ENCODE data around the gene CMSS1. TPM values are rescaled to one million over a fixed set of nuclear protein-coding genes. Genes with fewer than 3 reads are reported as not detected.

Gene CMSS1
- total RNA-seq, 1 donor from 2014 or later: 41.1 TPM

DNA sequence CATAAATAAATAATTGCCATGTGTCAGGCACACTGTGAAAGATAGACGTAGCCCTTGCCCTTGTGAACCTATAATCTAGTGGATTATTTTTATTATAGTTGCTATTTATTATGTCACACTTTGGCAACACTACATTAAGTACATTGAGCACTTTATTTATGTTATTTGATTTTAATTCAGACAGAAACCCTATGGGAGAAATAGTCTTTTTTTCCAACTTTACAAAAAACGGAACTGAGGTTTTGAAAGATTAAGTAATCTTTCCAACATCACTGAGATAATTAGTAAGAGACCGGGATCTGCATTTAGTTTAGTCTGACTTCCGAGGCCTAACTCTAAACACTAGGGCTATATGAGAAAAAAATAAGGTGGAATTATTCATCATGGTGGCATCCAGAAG lies 299.4 kb downstream of the CMSS1 start:
- H3K9me3 Mint-ChIP-seq: no peaks in the 10 kb centered on the region
- no peaks in the 10 kb centered on the region for H3K27me3 Mint-ChIP-seq
- ATAC-seq (ENCODE audit: low read depth): no peak
- H3K36me3 Mint-ChIP-seq (ENCODE audit: low read depth): peaks cover 2% of the 10 kb centered on the region
- no peak overlapping the region for H3K27ac Mint-ChIP-seq
- no peaks in the 10 kb centered on the region for H3K4me1 Mint-ChIP-seq
- CTCF ChIA-PET: no interaction called here
- POLR2A ChIA-PET: no interaction called here
- intact Hi-C loops (cut with micrococcal nuclease): no loop called here
- TF ChIP-seq, protein P1, sequence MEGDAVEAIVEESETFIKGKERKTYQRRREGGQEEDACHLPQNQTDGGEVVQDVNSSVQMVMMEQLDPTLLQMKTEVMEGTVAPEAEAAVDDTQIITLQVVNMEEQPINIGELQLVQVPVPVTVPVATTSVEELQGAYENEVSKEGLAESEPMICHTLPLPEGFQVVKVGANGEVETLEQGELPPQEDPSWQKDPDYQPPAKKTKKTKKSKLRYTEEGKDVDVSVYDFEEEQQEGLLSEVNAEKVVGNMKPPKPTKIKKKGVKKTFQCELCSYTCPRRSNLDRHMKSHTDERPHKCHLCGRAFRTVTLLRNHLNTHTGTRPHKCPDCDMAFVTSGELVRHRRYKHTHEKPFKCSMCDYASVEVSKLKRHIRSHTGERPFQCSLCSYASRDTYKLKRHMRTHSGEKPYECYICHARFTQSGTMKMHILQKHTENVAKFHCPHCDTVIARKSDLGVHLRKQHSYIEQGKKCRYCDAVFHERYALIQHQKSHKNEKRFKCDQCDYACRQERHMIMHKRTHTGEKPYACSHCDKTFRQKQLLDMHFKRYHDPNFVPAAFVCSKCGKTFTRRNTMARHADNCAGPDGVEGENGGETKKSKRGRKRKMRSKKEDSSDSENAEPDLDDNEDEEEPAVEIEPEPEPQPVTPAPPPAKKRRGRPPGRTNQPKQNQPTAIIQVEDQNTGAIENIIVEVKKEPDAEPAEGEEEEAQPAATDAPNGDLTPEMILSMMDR (IDR thresholded peaks at IDR 0.05): no peak
- no peak for DNase-seq
- H3K4me3 Mint-ChIP-seq: no peak overlapping the region

DNA sequence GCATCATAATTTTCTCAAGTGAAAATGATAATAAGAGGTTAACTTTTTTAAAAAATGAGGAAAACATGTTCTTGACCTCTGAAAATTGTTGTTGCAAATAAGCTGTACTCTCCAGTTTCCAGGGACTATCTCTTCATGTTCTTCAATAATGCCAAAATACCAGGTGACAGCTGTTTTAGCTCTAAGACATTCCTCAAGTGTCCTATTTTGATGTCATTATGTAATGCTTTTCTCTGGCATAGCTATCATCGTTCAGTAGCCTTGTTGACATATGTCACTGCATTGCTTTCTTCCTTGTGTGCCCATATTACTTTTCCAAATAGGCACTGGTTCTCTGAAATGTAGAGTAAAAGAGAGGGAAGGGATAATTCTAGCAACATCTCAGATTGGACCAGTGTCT lies 302.4 kb downstream of the CMSS1 start:
- intact Hi-C loops (cut with micrococcal nuclease): no loop called here
- Mint-ChIP-seq H3K27me3 (no peaks in the 10 kb centered on the region), H3K9me3 (no peaks in the 10 kb centered on the region), H3K27ac (no peak overlapping the region), H3K36me3 (ENCODE audit: low read depth) (no peaks in the 10 kb centered on the region), H3K4me1 (no peaks in the 10 kb centered on the region), H3K4me3 (no peak overlapping the region)
- TF ChIP-seq, protein P1 (IDR thresholded peaks at IDR 0.05): no peak
- CTCF ChIA-PET: no interaction called here
- POLR2A ChIA-PET: no interaction called here
- DNase-seq: no peak
- no peak for ATAC-seq (ENCODE audit: low read depth)

DNA sequence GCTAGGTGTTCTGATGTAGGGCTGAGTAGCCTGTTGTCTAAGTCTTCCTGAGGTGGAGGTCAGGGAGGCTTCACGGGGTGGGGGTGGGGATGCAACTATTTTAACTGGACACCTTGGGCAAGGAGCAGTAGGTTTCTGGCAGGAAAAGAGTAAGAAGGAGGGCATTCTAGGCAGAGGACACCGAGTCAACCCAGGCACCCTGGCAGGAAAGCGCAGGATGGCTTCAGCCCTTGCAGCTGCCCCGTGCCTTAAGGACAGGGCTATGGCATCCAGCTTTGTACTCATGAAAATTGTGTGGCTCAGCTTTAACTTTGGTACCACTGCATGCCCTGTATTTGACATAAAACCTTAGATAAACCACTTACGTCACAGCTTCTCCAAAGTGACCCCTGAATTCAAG lies 303.0 kb downstream of the CMSS1 start:
- no peaks in the 10 kb centered on the region for H3K4me1 Mint-ChIP-seq
- intact Hi-C loops (cut with micrococcal nuclease): no loop called here
- H3K36me3 Mint-ChIP-seq (ENCODE audit: low read depth): no peaks in the 10 kb centered on the region
- DNase-seq (no peak), ATAC-seq (ENCODE audit: low read depth) (no peak)
- TF ChIP-seq, protein P1 (IDR thresholded peaks at IDR 0.05): no peak
- H3K9me3 Mint-ChIP-seq: no peaks in the 10 kb centered on the region
- ChIA-PET CTCF (no interaction called here), POLR2A (no interaction called here)
- no peaks in the 10 kb centered on the region for H3K27me3 Mint-ChIP-seq
- no peak overlapping the region for H3K4me3 Mint-ChIP-seq
- no peak overlapping the region for H3K27ac Mint-ChIP-seq

DNA sequence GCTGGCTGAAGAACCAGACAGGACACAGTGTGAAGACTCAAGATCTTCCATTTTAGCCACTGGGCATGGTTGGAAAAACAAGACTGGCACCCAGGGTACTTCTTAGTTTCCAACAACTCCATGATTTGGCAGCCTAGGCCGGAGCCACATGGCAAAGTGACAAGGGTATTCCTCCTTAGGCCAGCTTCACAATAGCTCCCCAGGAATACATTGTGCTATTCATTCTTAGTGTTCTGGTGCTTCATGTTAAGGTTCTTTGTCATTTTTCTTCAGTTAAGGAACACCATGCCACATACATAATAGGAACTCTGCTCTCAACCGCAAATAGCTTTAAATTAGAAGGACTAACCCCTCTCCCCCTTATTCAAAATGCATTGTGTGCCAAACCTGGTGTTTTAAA lies 304.7 kb downstream of the CMSS1 start:
- ChIA-PET CTCF (no interaction called here), POLR2A (no interaction called here)
- Mint-ChIP-seq H3K4me1 (no peaks in the 10 kb centered on the region), H3K9me3 (no peaks in the 10 kb centered on the region), H3K27ac (no peak overlapping the region), H3K4me3 (no peak overlapping the region), H3K36me3 (ENCODE audit: low read depth) (no peaks in the 10 kb centered on the region), H3K27me3 (no peaks in the 10 kb centered on the region)
- ATAC-seq (ENCODE audit: low read depth): no peak
- intact Hi-C loops (cut with micrococcal nuclease): no loop called here
- DNase-seq: no peak
- TF ChIP-seq, protein P1 (IDR thresholded peaks at IDR 0.05): no peak

DNA sequence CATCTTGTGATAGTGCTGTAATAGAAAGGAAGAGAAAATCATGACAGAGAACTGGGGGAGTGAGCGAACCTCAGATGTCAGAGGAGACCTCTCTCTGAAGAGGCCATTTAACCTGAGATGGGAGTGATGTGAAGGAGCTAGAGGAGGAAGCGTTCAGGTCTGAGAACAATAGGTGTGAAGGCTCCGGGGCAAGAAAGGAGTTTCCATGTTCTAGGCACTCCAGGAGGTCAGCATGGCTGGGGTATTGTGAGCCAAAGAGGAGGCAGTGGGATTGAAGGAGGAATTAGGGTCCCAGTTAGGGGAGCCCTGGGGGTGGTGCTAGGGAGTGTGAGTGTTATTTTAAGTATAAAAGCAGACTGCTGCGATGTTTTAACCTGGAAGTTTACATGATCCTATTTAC lies 305.4 kb downstream of the CMSS1 start:
- ChIA-PET CTCF (no interaction called here), POLR2A (no interaction called here)
- no peaks in the 10 kb centered on the region for H3K27me3 Mint-ChIP-seq
- intact Hi-C loops (cut with micrococcal nuclease): no loop called here
- no peak overlapping the region for H3K4me3 Mint-ChIP-seq
- H3K27ac Mint-ChIP-seq: no peak overlapping the region
- TF ChIP-seq, protein P1 (IDR thresholded peaks at IDR 0.05): no peak
- DNase-seq: no peak
- no peaks in the 10 kb centered on the region for H3K36me3 Mint-ChIP-seq (ENCODE audit: low read depth)
- H3K4me1 Mint-ChIP-seq: no peaks in the 10 kb centered on the region
- no peak for ATAC-seq (ENCODE audit: low read depth)
- H3K9me3 Mint-ChIP-seq: no peaks in the 10 kb centered on the region

Data from activated B cell treated with CpG ODN at 0.5 μM for 24 hours (primary cell).